Neuronal stem cell (in vitro differentiated cells): ENCODE measurements around the gene PRRX1.

Source experiments
- DNase-seq: peaks from one replicate; pipeline ENCODE4 v3.0.0-alpha.2; 2013; ENCODE audit warnings: low spot score
- H2AFZ ChIP-seq: one replicate; pipeline ENCODE4 v1.6.1; 2013; ENCODE audit warnings: mild to moderate bottlenecking, low read length, inconsistent platforms
- H2AK5ac ChIP-seq: 2 replicates; pipeline ENCODE4 v1.6.1; 2013; ENCODE audit warnings: low read depth, mild to moderate bottlenecking, inconsistent platforms, low read length, moderate library complexity, mixed read lengths
- H2BK120ac ChIP-seq: 2 replicates; pipeline ENCODE4 v1.6.1; 2013; ENCODE audit warnings: low read depth, mild to moderate bottlenecking, inconsistent platforms, low read length, moderate library complexity, mixed read lengths
- H2BK12ac ChIP-seq: one replicate; pipeline ENCODE4 v1.6.1; 2013; ENCODE audit warnings: low read length, inconsistent platforms
- H2BK15ac ChIP-seq: 2 replicates; pipeline ENCODE4 v1.6.1; 2013; ENCODE audit warnings: mild to moderate bottlenecking, low read length, inconsistent platforms, mixed read lengths
- H2BK5ac ChIP-seq: one replicate; pipeline ENCODE4 v1.6.1; 2013; ENCODE audit warnings: inconsistent platforms, mild to moderate bottlenecking, low read length, moderate library complexity
- H3K14ac ChIP-seq: one replicate; pipeline ENCODE4 v1.6.1; 2013; ENCODE audit warnings: low read length, inconsistent platforms
- H3K18ac ChIP-seq: 2 replicates; pipeline ENCODE4 v1.6.1; 2013; ENCODE audit warnings: low read length, inconsistent platforms
- H3K23ac ChIP-seq: 2 replicates; pipeline ENCODE4 v1.6.1; 2013; ENCODE audit warnings: low read depth, mild to moderate bottlenecking, mixed read lengths, low read length, inconsistent platforms; ENCODE audit not compliant: poor library complexity
- H3K27ac ChIP-seq: replicated peaks from 3 replicates; pipeline ENCODE4 v1.5.1; 2013; ENCODE audit warnings: low read length, inconsistent platforms
- H3K27me3 ChIP-seq, 3 experiments: 2 replicates each; pipeline ENCODE4 v1.6.1; 2013; ENCODE audit warnings: low read length in 3 of 3, mild to moderate bottlenecking in 2 of 3, inconsistent platforms in 1 of 3, low read depth in 1 of 3, mixed read lengths in 1 of 3, moderate library complexity in 1 of 3; ENCODE audit not compliant: control insufficient read depth in 3 of 3, insufficient read depth in 3 of 3
- H3K36me3 ChIP-seq, 2 donors: replicated peaks in 1 of 2; 2 replicates each; pipeline ENCODE4 v1.6.1; 2013; ENCODE audit warnings: low read length in 2 of 2; ENCODE audit not compliant: control insufficient read depth in 2 of 2, insufficient read depth in 2 of 2
- H3K4ac ChIP-seq: 2 replicates; pipeline ENCODE4 v1.6.1; 2013; ENCODE audit warnings: inconsistent platforms, mild to moderate bottlenecking, low read length, moderate library complexity
- H3K4me1 ChIP-seq, 2 donors: 1 replicate in 1 of 2; 2 replicates in 1 of 2; pipeline ENCODE4 v1.6.1; 2013; ENCODE audit warnings: low read length in 2 of 2, low read depth in 1 of 2; ENCODE audit not compliant: control insufficient read depth in 2 of 2, insufficient read depth in 1 of 2
- H3K4me2 ChIP-seq: one replicate; pipeline ENCODE4 v1.6.1; 2013; ENCODE audit warnings: mild to moderate bottlenecking, low read length, inconsistent platforms; ENCODE audit not compliant: insufficient read depth, poor library complexity, severe bottlenecking
- H3K4me3 ChIP-seq, 2 donors: 2 replicates each; pipeline ENCODE4 v1.5.1; 2013; ENCODE audit warnings: low read length in 2 of 2, mild to moderate bottlenecking in 2 of 2, inconsistent platforms in 1 of 2, moderate library complexity in 1 of 2
- H3K79me1 ChIP-seq: one replicate; pipeline ENCODE4 v1.6.1; 2013; ENCODE audit warnings: low read depth, mild to moderate bottlenecking, inconsistent platforms, low read length, moderate library complexity
- H3K9ac ChIP-seq: one replicate; pipeline ENCODE4 v1.6.1; 2013; ENCODE audit warnings: mild to moderate bottlenecking, low read depth, low read length, inconsistent platforms; ENCODE audit not compliant: poor library complexity
- H3K9me3 ChIP-seq, 2 donors: replicated peaks in 1 of 2; 2 replicates each; pipeline versions ENCODE3 to v1.6.1; 2013; ENCODE audit warnings: low read length in 2 of 2, mild to moderate bottlenecking in 2 of 2, inconsistent platforms in 1 of 2, low read depth in 1 of 2, mixed read lengths in 1 of 2, moderate library complexity in 1 of 2; ENCODE audit not compliant: control insufficient read depth in 2 of 2, insufficient read depth in 1 of 2
- H4K8ac ChIP-seq: one replicate; pipeline ENCODE4 v1.6.1; 2013; ENCODE audit warnings: low read depth, mild to moderate bottlenecking, inconsistent platforms, low read length, moderate library complexity
- H4K91ac ChIP-seq: one replicate; pipeline ENCODE4 v1.6.1; 2013; ENCODE audit warnings: low read length, low read depth, mild to moderate bottlenecking, inconsistent platforms; ENCODE audit not compliant: poor library complexity
- WGBS, 2 donors: extraction: QIAGEN DNeasy Blood & Tissue Kit; methylation state at CpG; one replicate each; pipeline ENCODE4 v1.1.7; 2013; ENCODE audit warnings: missing lambda C conversion rate in 2 of 2, mixed read lengths in 1 of 2; ENCODE audit not compliant: insufficient read length in 2 of 2, insufficient replicate concordance in 1 of 2; ENCODE audit errors: extremely low coverage in 2 of 2; 5-methylcytosine and 5-hydroxymethylcytosine counted together

The PRRX1 gene

DNA sequence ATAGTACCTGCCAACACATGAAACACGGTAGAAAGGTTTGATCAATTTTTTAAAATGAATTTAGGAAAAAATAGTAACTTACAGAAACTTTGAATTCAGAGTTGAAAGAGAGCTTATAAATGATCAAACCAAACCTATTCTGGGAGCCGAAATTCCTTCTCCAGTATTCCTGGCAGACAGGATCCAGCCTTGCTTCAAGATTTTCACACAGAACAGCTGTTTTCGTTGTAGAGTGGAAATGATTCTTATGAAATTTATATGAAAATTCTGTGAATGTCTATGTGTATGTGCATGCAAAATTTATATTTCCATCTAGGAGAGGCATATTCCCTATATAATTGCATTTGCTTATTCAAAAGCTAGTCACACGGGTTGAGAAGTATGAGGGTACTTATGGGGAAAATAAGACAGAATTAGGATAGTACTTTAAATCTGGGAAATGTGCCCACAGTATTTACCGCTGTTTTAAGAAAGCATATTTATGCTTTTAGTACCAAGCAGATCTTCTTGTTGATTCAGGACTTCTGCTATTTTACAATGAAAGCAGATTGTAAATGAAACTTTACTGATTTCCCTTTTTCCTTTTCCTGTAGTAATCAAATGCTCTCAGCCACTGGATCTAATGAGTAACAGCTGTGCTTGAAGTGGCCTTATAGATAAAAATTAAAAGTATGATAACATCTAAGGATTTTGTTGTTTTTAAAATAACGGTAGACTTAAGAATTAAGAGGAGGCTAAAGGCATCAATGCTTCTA, 30.4 kb downstream of the PRRX1 start:
- Histone ChIP-seq H3K4me3 (no peak overlapping the region), H3K27me3 (no peaks in the 10 kb centered on the region), H2BK5ac (no peak overlapping the region), H3K4ac (no peak overlapping the region), H3K23ac (no peak overlapping the region), H3K18ac (no peak overlapping the region), H3K4me1 (peaks cover 3 to 11% of the 10 kb centered on the region in 2 donors), H2BK15ac (no peak overlapping the region), H2AFZ (no peak overlapping the region), H3K4me2 (no peak overlapping the region), H3K9ac (no peak overlapping the region), H2AK5ac (no peak overlapping the region), H3K27ac (no peak overlapping the region), H4K91ac (no peak overlapping the region), H2BK12ac (no peak overlapping the region), H3K79me1 (no peaks in the 10 kb centered on the region), H3K9me3 (no peaks in the 10 kb centered on the region), H3K14ac (no peak overlapping the region), H4K8ac (no peak overlapping the region), H2BK120ac (no peak overlapping the region), H3K36me3 (no peaks in the 10 kb centered on the region)
- no peak for DNase-seq
- 100% methylated on average over 1 of the region's 6 CpGs for WGBS, 2 donors

DNA sequence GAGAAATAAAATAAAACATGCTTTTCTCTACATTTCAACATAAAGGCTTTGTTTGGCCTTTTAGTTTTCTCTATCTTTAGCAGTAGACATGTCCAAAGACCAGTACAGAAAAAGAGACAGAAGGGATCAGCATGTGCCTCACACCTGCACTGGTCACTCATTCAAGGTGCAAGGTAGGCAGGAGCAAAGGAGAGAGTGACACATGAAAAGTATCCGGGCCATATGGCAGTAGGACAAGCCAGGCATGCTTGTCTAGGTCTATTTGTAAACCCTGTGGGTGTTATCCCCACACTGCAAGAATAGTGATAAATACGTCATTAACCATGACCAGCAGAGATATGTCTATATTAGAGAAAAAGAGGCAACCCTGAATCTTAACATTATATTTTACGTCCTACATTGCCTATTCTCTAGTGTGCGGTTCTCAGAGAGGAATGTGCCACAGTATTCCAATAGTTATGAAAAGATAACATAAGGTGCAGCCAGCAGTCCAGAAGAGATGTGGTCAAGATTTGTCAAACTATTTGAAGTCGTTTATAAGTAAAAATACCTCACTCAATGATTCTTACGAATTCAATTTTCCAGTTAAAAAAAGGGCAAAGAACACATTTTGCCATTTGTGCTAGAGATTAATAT, 32.1 kb downstream of the PRRX1 start:
- Histone ChIP-seq H2BK120ac (no peak overlapping the region), H2AK5ac (no peak overlapping the region), H3K23ac (no peak overlapping the region), H3K4me1 (peaks cover 3 to 11% of the 10 kb centered on the region in 2 donors), H3K36me3 (no peaks in the 10 kb centered on the region), H3K4ac (no peak overlapping the region), H3K4me2 (no peak overlapping the region), H2BK5ac (no peak overlapping the region), H2BK12ac (no peak overlapping the region), H3K27ac (no peak overlapping the region), H4K91ac (no peak overlapping the region), H3K9ac (no peak overlapping the region), H3K14ac (no peak overlapping the region), H3K9me3 (no peaks in the 10 kb centered on the region), H2AFZ (no peak overlapping the region), H3K18ac (no peak overlapping the region), H3K79me1 (no peaks in the 10 kb centered on the region), H2BK15ac (no peak overlapping the region), H3K27me3 (no peaks in the 10 kb centered on the region), H3K4me3 (no peak overlapping the region), H4K8ac (no peak overlapping the region)
- DNase-seq: no peak
- WGBS, 2 donors: no CpG with 5 or more reads among the region's 6 CpGs

DNA sequence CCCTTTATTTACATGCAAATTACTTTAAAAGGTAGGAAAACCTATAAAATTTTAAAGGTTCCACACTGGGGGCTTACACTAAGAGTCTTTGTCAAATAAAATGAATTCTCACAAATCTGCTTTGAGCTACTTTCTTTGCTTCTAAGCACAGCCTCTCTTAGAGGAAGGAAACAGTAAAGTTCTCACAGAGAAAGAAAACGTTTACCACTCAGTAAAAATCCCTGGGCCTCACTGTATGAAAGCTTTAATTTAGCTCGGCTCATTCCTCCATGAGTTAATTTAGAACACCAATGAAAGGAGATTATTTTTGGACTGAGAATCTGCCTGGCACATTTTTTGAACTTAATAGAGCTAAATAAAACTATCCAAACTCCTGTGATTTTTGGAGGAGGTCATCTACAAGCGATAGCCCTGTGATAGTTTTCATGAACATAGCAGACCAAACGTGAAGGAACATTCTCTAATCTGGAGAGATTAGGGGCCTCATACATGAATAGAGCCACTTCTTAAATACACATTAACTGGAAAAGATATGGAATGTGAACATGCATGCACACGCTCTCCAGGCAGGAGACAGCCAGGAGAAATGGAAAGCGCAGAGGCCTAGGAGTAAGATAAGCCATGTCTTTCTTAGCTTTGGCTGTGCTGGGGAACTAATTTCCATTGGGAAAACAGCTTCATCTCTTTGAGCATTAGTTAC, 32.8 kb downstream of the PRRX1 start:
- H3K36me3 ChIP-seq: no peaks in the 10 kb centered on the region
- H4K91ac ChIP-seq: no peak overlapping the region
- H3K4ac ChIP-seq: no peak overlapping the region
- no peak overlapping the region for H3K14ac ChIP-seq
- no peak overlapping the region for H3K9ac ChIP-seq
- no peak overlapping the region for H4K8ac ChIP-seq
- H3K4me1 ChIP-seq: peaks cover 3 to 11% of the 10 kb centered on the region in 2 donors
- H3K4me3 ChIP-seq: no peak overlapping the region
- no peak overlapping the region for H3K23ac ChIP-seq
- no peak overlapping the region for H2AK5ac ChIP-seq
- H2BK5ac ChIP-seq: no peak overlapping the region
- no peak for DNase-seq
- no peak overlapping the region for H2BK12ac ChIP-seq
- H2BK15ac ChIP-seq: no peak overlapping the region
- no peaks in the 10 kb centered on the region for H3K9me3 ChIP-seq
- no peak overlapping the region for H2AFZ ChIP-seq
- no peaks in the 10 kb centered on the region for H3K27me3 ChIP-seq
- H3K79me1 ChIP-seq: no peaks in the 10 kb centered on the region
- WGBS, 2 donors: no CpG with 5 or more reads among the region's 6 CpGs
- H2BK120ac ChIP-seq: no peak overlapping the region
- no peak overlapping the region for H3K4me2 ChIP-seq
- no peak overlapping the region for H3K27ac ChIP-seq
- no peak overlapping the region for H3K18ac ChIP-seq

DNA sequence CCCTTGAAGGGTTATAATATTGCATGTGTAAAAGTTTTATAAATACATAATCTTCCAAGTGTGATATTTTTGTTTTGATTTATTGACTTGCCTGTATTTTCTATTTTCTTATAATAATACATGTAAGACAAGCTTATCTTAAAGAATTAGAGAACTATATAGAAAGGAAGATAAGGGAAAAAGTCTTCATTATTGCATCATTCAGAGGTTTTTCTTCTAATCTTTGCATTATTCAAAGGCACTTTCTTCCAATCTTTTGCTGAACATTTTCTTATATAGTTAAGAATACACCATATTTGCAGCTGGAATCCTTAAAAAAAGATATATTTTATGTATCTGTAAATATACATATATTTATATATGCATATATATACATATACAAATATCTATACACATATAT, 33.4 kb downstream of the PRRX1 start:
- H4K91ac ChIP-seq: no peak overlapping the region
- no peak overlapping the region for H3K4me2 ChIP-seq
- H2AFZ ChIP-seq: no peak overlapping the region
- H3K79me1 ChIP-seq: no peaks in the 10 kb centered on the region
- no peak overlapping the region for H3K18ac ChIP-seq
- H2BK120ac ChIP-seq: no peak overlapping the region
- H2AK5ac ChIP-seq: no peak overlapping the region
- H3K4ac ChIP-seq: no peak overlapping the region
- peaks cover 3 to 11% of the 10 kb centered on the region in 2 donors for H3K4me1 ChIP-seq
- no peak overlapping the region for H2BK12ac ChIP-seq
- H4K8ac ChIP-seq: no peak overlapping the region
- no peaks in the 10 kb centered on the region for H3K36me3 ChIP-seq
- H3K27ac ChIP-seq: no peak overlapping the region
- DNase-seq: no peak
- H2BK5ac ChIP-seq: no peak overlapping the region
- H3K9ac ChIP-seq: no peak overlapping the region
- H3K14ac ChIP-seq: no peak overlapping the region
- no peak overlapping the region for H2BK15ac ChIP-seq
- no peak overlapping the region for H3K4me3 ChIP-seq
- H3K27me3 ChIP-seq: no peaks in the 10 kb centered on the region
- no peaks in the 10 kb centered on the region for H3K9me3 ChIP-seq
- no peak overlapping the region for H3K23ac ChIP-seq
